Transverse colon (tissue), 4 donors: ENCODE data around the gene P3H1.

ENCODE experiments used
- CTCF ChIP-seq, 5 experiments: fragments of 200-600 bp in 3 of 5; fragments of 450-650 bp in 2 of 5; sonication (generic) in 3 of 5; IDR thresholded peaks; 1 replicate in 2 of 5; 2 replicates in 3 of 5; pipeline ENCODE4 v1.5.1; 2016 to 2017; ENCODE audit warnings: antibody characterized with exemption in 5 of 5, inconsistent platforms in 3 of 5, mild to moderate bottlenecking in 2 of 5, moderate library complexity in 1 of 5
- POLR2A ChIP-seq: fragments of 450-650 bp; IDR thresholded peaks from one replicate; pipeline ENCODE4 v1.6.1; 2016; ENCODE audit warnings: antibody characterized with exemption, mild to moderate bottlenecking, moderate library complexity
- POLR2AphosphoS5 ChIP-seq, 3 donors: sonication (generic); formaldehyde crosslinking; IDR thresholded peaks; one replicate each; pipeline ENCODE4 v1.6.1; 2016; ENCODE audit warnings: antibody characterized with exemption in 3 of 3

DNA sequence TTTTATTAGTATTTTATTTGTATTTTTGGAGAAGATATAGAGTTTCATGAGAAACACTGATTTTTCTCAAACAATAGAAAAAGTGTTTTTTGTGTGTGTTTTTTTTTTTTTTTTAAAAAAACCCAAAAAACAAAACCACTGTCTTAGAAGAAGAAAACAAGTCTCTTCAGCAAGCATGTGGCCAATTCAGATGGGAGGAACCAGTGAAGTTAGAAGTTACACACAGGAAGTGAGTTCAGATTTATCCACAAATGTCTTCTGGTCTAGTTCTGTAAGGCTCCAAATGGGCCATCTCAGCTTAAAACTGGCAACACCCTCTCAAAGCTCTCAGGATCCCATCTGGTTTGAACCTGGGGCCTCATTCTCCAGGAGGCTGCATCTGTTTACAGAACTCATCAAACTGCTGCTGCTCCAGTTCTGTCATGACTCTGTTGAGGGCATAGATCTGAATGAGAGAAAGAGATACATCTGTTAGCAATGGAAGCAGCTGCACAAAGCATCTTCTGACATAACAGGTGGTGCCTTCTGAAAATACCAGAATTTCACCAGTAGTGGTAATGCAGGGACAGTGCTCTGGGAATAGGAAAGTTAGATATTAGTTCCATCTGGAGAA is 40.3 kb upstream of the P3H1 start:
- TF ChIP-seq POLR2AphosphoS5 (IDR thresholded peaks at IDR 0.05) (no peak), CTCF (IDR thresholded peaks at IDR 0.05) (no peak), POLR2A (no peak)
